ENCODE results near the gene NEK11. TPM values are rescaled to one million over a fixed set of nuclear protein-coding genes. Genes with fewer than 3 reads are reported as not detected.

NEK11 gene
- total and polyA plus RNA-seq, 4 donors: 4.0 to 36.3 (median 9.8) TPM

GRCh38 chr3:131072099-131072559, 45.5 kb downstream of the NEK11 start:
- DNase-seq: no peak
- Histone ChIP-seq H3K27ac (ENCODE audit: low read depth in 1 of 2, low read length in 1 of 2) (no peak overlapping the region), H3K36me3 (ENCODE audit: control insufficient read depth in 4 of 4, insufficient read depth in 4 of 4, low read length in 4 of 4) (peaks cover 0 to 3% (median under 1%) of the 10 kb centered on the region in 4 donors), H3K9ac (ENCODE audit: insufficient read depth in 1 of 2, low read length in 2 of 2) (no peak overlapping the region), H3K27me3 (ENCODE audit: control insufficient read depth in 3 of 3, insufficient read depth in 3 of 3, low read length in 2 of 3) (no peaks in the 10 kb centered on the region), H3K9me3 (ENCODE audit: control insufficient read depth in 4 of 4, insufficient read depth in 3 of 4, low read length in 3 of 4) (no peaks in the 10 kb centered on the region), H3K4me3 (no peak overlapping the region), H3K4me1 (ENCODE audit: control insufficient read depth in 5 of 5, insufficient read depth in 5 of 5, low read length in 5 of 5) (no peaks in the 10 kb centered on the region)
- TF ChIP-seq, protein P1, sequence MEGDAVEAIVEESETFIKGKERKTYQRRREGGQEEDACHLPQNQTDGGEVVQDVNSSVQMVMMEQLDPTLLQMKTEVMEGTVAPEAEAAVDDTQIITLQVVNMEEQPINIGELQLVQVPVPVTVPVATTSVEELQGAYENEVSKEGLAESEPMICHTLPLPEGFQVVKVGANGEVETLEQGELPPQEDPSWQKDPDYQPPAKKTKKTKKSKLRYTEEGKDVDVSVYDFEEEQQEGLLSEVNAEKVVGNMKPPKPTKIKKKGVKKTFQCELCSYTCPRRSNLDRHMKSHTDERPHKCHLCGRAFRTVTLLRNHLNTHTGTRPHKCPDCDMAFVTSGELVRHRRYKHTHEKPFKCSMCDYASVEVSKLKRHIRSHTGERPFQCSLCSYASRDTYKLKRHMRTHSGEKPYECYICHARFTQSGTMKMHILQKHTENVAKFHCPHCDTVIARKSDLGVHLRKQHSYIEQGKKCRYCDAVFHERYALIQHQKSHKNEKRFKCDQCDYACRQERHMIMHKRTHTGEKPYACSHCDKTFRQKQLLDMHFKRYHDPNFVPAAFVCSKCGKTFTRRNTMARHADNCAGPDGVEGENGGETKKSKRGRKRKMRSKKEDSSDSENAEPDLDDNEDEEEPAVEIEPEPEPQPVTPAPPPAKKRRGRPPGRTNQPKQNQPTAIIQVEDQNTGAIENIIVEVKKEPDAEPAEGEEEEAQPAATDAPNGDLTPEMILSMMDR (IDR thresholded peaks at IDR 0.05; ENCODE audit: control extremely low read depth, extremely low read depth): no peak
- 51 to 61% methylated on average over 2 of the region's 2 CpGs for WGBS, 2 donors
- ATAC-seq (ENCODE audit: insufficient read depth, low FRiP score): no peak

GRCh38 chr3:131072845-131073244, 46.2 kb downstream of the NEK11 start:
- no peak overlapping the region for H3K4me3 ChIP-seq
- H3K9ac ChIP-seq (ENCODE audit: insufficient read depth in 1 of 2, low read length in 2 of 2): no peak overlapping the region
- ATAC-seq (ENCODE audit: insufficient read depth, low FRiP score): no peak
- H3K36me3 ChIP-seq (ENCODE audit: control insufficient read depth in 4 of 4, insufficient read depth in 4 of 4, low read length in 4 of 4): peaks cover 0 to 3% (median under 1%) of the 10 kb centered on the region in 4 donors
- H3K4me1 ChIP-seq (ENCODE audit: control insufficient read depth in 5 of 5, insufficient read depth in 5 of 5, low read length in 5 of 5): no peaks in the 10 kb centered on the region
- H3K27ac ChIP-seq (ENCODE audit: low read depth in 1 of 2, low read length in 1 of 2): peak overlapping the region; percentile 31 to 65
- DNase-seq: peak in 1 of 3 donors; percentile 9
- no peaks in the 10 kb centered on the region for H3K9me3 ChIP-seq (ENCODE audit: control insufficient read depth in 4 of 4, insufficient read depth in 3 of 4, low read length in 3 of 4)
- WGBS, 2 donors: 66 to 79% methylated on average over 2 of the region's 2 CpGs
- TF ChIP-seq, protein P1 (IDR thresholded peaks at IDR 0.05; ENCODE audit: control extremely low read depth, extremely low read depth): no peak
- no peaks in the 10 kb centered on the region for H3K27me3 ChIP-seq (ENCODE audit: control insufficient read depth in 3 of 3, insufficient read depth in 3 of 3, low read length in 2 of 3)

DNA sequence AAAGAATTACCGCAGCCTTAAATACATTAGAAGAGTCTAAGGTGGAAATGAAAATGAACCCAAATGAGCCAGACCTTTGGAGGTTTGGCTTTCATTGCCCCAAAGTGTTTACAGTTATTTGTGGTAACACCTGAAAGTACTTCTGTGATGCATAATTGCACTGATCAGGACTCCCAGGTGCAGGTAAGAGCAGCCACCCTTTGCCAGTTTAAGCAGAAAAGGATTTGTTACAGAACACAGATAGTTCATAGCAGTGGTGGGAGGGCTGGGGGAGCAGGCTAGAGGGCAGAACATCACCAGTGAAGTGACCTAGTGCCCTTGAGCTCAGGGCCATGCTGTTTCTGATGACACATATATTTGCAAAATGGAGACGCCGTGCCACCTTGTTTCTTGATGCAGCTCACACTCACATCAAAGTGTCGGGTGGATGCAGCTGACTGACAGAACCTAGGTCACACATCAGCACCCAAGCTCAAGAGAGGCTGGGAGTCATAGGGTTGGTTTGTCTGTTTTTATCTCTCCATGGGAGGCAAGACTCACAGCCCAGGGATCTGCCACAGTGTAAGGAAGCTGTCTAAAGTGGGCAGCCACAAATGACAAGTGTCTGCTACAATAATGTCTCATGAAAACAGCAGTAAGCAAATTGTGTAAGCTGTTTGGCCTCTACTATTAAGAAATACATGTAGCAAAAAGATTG, 49.1 kb downstream of the NEK11 start:
- Histone ChIP-seq H3K4me1 (ENCODE audit: control insufficient read depth in 5 of 5, insufficient read depth in 5 of 5, low read length in 5 of 5) (no peaks in the 10 kb centered on the region), H3K4me3 (no peak overlapping the region), H3K27ac (ENCODE audit: low read depth in 1 of 2, low read length in 1 of 2) (no peak overlapping the region), H3K36me3 (ENCODE audit: control insufficient read depth in 4 of 4, insufficient read depth in 4 of 4, low read length in 4 of 4) (peaks cover 0 to 3% (median 1%) of the 10 kb centered on the region in 4 donors), H3K9ac (ENCODE audit: insufficient read depth in 1 of 2, low read length in 2 of 2) (no peak overlapping the region), H3K9me3 (ENCODE audit: control insufficient read depth in 4 of 4, insufficient read depth in 3 of 4, low read length in 3 of 4) (no peaks in the 10 kb centered on the region), H3K27me3 (ENCODE audit: control insufficient read depth in 3 of 3, insufficient read depth in 3 of 3, low read length in 2 of 3) (no peaks in the 10 kb centered on the region)
- no peak for ATAC-seq (ENCODE audit: insufficient read depth, low FRiP score)
- TF ChIP-seq, protein P1 (IDR thresholded peaks at IDR 0.05; ENCODE audit: control extremely low read depth, extremely low read depth): no peak
- WGBS, 2 donors: 72 to 74% methylated on average over 4 of the region's 4 CpGs
- no peak for DNase-seq

Measured in lung (tissue), 12 donors.